K562 (cell line): ENCODE measurements around the gene PHF1. TPM values are rescaled to one million over a fixed set of nuclear protein-coding genes. Genes with fewer than 3 reads are reported as not detected.

ENCODE experiments used
- CXXC5 ChIP-seq: fragments of 250-450 bp; sonication (Bioruptor Pico); IDR thresholded peaks from 2 replicates; pipeline ENCODE4 v1.8.0; 2022; ENCODE audit warnings: inconsistent platforms, mild to moderate bottlenecking, moderate library complexity
- HDAC2 ChIP-seq: fragments of 450-650 bp; IDR thresholded peaks from 2 replicates; pipeline ENCODE4 v1.6.1; 2016; ENCODE audit warnings: mild to moderate bottlenecking
- MLLT1 ChIP-seq, 2 experiments: fragments of 450-650 bp; IDR thresholded peaks; 2 replicates each; pipeline ENCODE4 v1.6.1; 2016
- MYC ChIP-seq, 2 experiments: fragments of 250-450 bp in 1 of 2; sonication (Bioruptor Pico) in 1 of 2; IDR thresholded peaks; 2 replicates each; pipeline versions ENCODE4 v1.5.1 to v1.6.1; 2012 to 2021; ENCODE audit warnings: low read depth in 2 of 2, borderline replicate concordance in 1 of 2, improper control_type of control experiment in 1 of 2, low read length in 1 of 2, mild to moderate bottlenecking in 1 of 2, moderate library complexity in 1 of 2
- POLR2AphosphoS5 ChIP-seq: IDR thresholded peaks from 2 replicates; pipeline ENCODE4 v1.6.1; 2011; ENCODE audit warnings: mild to moderate bottlenecking, low read depth, low read length, moderate library complexity; ENCODE audit not compliant: control insufficient read depth, insufficient read depth
- PTRF ChIP-seq: fragments of 450-650 bp; IDR thresholded peaks from 2 replicates; pipeline ENCODE4 v1.6.1; 2016; ENCODE audit warnings: mild to moderate bottlenecking, missing genetic modification characterization, missing compliant biosample characterization
- SMARCE1 ChIP-seq: fragments of 450-650 bp; IDR thresholded peaks from 2 replicates; pipeline ENCODE4 v1.7.1; 2016; ENCODE audit warnings: mild to moderate bottlenecking
- polyA plus RNA-seq, 8 experiments: library from polyadenylated mRNA; depleted of rRNA in 4 of 8; stranded (reverse) in 5 of 8; unstranded in 3 of 8; fragments of >200 nt; fragmentation: Nextera tagmentation in 2 of 8; fragmentation: Illumina TruSeq in 1 of 8; extraction: Ambion mirVana in 2 of 8; extraction: Trizol in 1 of 8; gene quantifications; 2 replicates each; pipeline versions ENCODE4 v1.2.1 to v1.2.3, GENCODE V29; 2011 to 2014; ENCODE audit warnings: inconsistent platforms in 1 of 8, missing spikeins in 1 of 8
- total RNA-seq, 7 experiments: library from RNA; depleted of rRNA in 6 of 7; stranded (reverse); fragments of >200 nt in 6 of 7; fragmentation: Illumina TruSeq in 2 of 7; extraction: Trizol in 2 of 7; gene quantifications; 2 replicates each; pipeline versions ENCODE4 v1.2.1 to v1.2.3, GENCODE V29; 2011 to 2021; ENCODE audit warnings: low replicate concordance in 1 of 7
- TF ChIP-seq, protein P1 (sequence below), 2 experiments: fragments of 450-650 bp; IDR thresholded peaks; 2 replicates each; pipeline ENCODE4 v1.6.1; 2018; ENCODE audit warnings: mild to moderate bottlenecking in 2 of 2, low read depth in 1 of 2; ENCODE audit not compliant: partially characterized antibody in 2 of 2

PHF1 gene
- total and polyA plus RNA-seq, 9 of the 15 experiments (the other 6 are each of a cell fraction or from before 2014, with no cell fraction given) = 3.7 to 64.2 (median 33.7) TPM

- TF ChIP-seq, protein P1, sequence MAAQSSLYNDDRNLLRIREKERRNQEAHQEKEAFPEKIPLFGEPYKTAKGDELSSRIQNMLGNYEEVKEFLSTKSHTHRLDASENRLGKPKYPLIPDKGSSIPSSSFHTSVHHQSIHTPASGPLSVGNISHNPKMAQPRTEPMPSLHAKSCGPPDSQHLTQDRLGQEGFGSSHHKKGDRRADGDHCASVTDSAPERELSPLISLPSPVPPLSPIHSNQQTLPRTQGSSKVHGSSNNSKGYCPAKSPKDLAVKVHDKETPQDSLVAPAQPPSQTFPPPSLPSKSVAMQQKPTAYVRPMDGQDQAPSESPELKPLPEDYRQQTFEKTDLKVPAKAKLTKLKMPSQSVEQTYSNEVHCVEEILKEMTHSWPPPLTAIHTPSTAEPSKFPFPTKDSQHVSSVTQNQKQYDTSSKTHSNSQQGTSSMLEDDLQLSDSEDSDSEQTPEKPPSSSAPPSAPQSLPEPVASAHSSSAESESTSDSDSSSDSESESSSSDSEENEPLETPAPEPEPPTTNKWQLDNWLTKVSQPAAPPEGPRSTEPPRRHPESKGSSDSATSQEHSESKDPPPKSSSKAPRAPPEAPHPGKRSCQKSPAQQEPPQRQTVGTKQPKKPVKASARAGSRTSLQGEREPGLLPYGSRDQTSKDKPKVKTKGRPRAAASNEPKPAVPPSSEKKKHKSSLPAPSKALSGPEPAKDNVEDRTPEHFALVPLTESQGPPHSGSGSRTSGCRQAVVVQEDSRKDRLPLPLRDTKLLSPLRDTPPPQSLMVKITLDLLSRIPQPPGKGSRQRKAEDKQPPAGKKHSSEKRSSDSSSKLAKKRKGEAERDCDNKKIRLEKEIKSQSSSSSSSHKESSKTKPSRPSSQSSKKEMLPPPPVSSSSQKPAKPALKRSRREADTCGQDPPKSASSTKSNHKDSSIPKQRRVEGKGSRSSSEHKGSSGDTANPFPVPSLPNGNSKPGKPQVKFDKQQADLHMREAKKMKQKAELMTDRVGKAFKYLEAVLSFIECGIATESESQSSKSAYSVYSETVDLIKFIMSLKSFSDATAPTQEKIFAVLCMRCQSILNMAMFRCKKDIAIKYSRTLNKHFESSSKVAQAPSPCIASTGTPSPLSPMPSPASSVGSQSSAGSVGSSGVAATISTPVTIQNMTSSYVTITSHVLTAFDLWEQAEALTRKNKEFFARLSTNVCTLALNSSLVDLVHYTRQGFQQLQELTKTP (IDR thresholded peaks at IDR 0.05; ENCODE audit: low read depth in 1 of 2, partially characterized antibody in 2 of 2) = peak in 1 of 2 experiments; percentile 82
- TF ChIP-seq PTRF (tag) (no peak), MLLT1 (IDR thresholded peaks at IDR 0.05) (0 out of 4 replicates have a peak, but pooled peaks of 1 of the 2 experiments have one; percentile 17), CXXC5 (CRISPR knock-in tag) (0 out of 2 replicates have a peak, but pooled peaks have one; percentile 33), SMARCE1 (peak; percentile 67; the same call in 1 of the 2 replicates), POLR2AphosphoS5 (0 out of 2 replicates have a peak, but pooled peaks have one; percentile 24), HDAC2 (peak; percentile 89; the same call in 1 of the 2 replicates), MYC (IDR thresholded peaks at IDR 0.05; ENCODE audit: low read depth, low read length) (no peak; the same call in 1 of the 2 replicates), MYC (CRISPR knock-in tag; IDR thresholded peaks at IDR 0.05; ENCODE audit: borderline replicate concordance, low read depth) (no peak)
- TF ChIP-seq, all 486 proteins: peak for 51
These were observed 30.4 kb upstream of the PHF1 start (continued) for GRCh38 chr6:33380272-33380981.
